Measurements from ENCODE around the gene SLC25A39. TPM values are rescaled to one million over a fixed set of nuclear protein-coding genes. Genes with fewer than 3 reads are reported as not detected.

SLC25A39 gene
- total RNA-seq, 6 experiments from 2014 or later = 94.8 to 116 (median 108) TPM

GRCh38 chr17:44320066-44320465, 4.6 kb downstream of the SLC25A39 start:
- Mint-ChIP-seq H3K36me3 (ENCODE audit: low read depth) (peaks cover 7% of the 10 kb centered on the region; the same call in 1 of the 2 replicates), H3K4me3 (no peak overlapping the region), H3K9me3 (no peaks in the 10 kb centered on the region), H3K27ac (no peak overlapping the region), H3K4me1 (ENCODE audit: low read depth) (no peaks in the 10 kb centered on the region; the same call in 1 of the 2 replicates), H3K27me3 (ENCODE audit: insufficient read depth) (peaks cover 26% of the 10 kb centered on the region)
- TF ChIP-seq CTCF (IDR thresholded peaks at IDR 0.05) = no peak
- no peak for DNase-seq

GRCh38 chr17:44318077-44318892, 6.3 kb downstream of the SLC25A39 start:
- Mint-ChIP-seq H3K27me3 (ENCODE audit: insufficient read depth) (peaks cover 35% of the 10 kb centered on the region), H3K9me3 (no peaks in the 10 kb centered on the region), H3K36me3 (ENCODE audit: low read depth) (peaks cover 7% of the 10 kb centered on the region; the same call in 1 of the 2 replicates), H3K4me3 (no peak overlapping the region), H3K27ac (no peak overlapping the region), H3K4me1 (ENCODE audit: low read depth) (no peaks in the 10 kb centered on the region)
- no peak for TF ChIP-seq CTCF (IDR thresholded peaks at IDR 0.05)
- DNase-seq = no peak

GRCh38 chr17:44317545-44317944, 7.1 kb downstream of the SLC25A39 start:
- Mint-ChIP-seq H3K4me1 (ENCODE audit: low read depth) (no peaks in the 10 kb centered on the region), H3K4me3 (no peak overlapping the region), H3K9me3 (no peaks in the 10 kb centered on the region), H3K36me3 (ENCODE audit: low read depth) (peaks cover 7% of the 10 kb centered on the region; the same call in 1 of the 2 replicates), H3K27me3 (ENCODE audit: insufficient read depth) (peaks cover 41% of the 10 kb centered on the region), H3K27ac (no peak overlapping the region)
- no peak for DNase-seq
- no peak for TF ChIP-seq CTCF (IDR thresholded peaks at IDR 0.05)

- TF ChIP-seq CTCF (IDR thresholded peaks at IDR 0.05) = no peak
- Mint-ChIP-seq H3K27ac (no peak overlapping the region), H3K4me3 (peak overlapping the region; percentile 0; the same call in 1 of the 2 replicates), H3K27me3 (ENCODE audit: insufficient read depth) (peaks cover 44% of the 10 kb centered on the region), H3K9me3 (no peaks in the 10 kb centered on the region), H3K4me1 (ENCODE audit: low read depth) (no peaks in the 10 kb centered on the region), H3K36me3 (ENCODE audit: low read depth) (peaks cover 7% of the 10 kb centered on the region; the same call in 1 of the 2 replicates)
- DNase-seq = no peak
Measured at GRCh38 chr17:44315760-44316731, 8.6 kb downstream of the SLC25A39 start.

- Mint-ChIP-seq H3K4me3 (peak overlapping the region; percentile 0; the same call in 1 of the 2 replicates), H3K27ac (no peak overlapping the region), H3K36me3 (ENCODE audit: low read depth) (peaks cover 7% of the 10 kb centered on the region; the same call in 1 of the 2 replicates), H3K9me3 (no peaks in the 10 kb centered on the region), H3K27me3 (ENCODE audit: insufficient read depth) (peaks cover 47% of the 10 kb centered on the region), H3K4me1 (ENCODE audit: low read depth) (no peaks in the 10 kb centered on the region)
- TF ChIP-seq CTCF (IDR thresholded peaks at IDR 0.05) = no peak
- DNase-seq = no peak
Measured at GRCh38 chr17:44314869-44315661, 9.6 kb downstream of the SLC25A39 start.

All from HFFc6 (cell line).